H1 (cell line): ENCODE data around the gene MLLT6. TPM values are rescaled to one million over a fixed set of nuclear protein-coding genes. Genes with fewer than 3 reads are reported as not detected.
A peak's percentile ranks its signal among the peaks of the same experiment; 100 is the strongest.

Experiments used
- BCL11A ChIP-seq, 2 experiments: IDR thresholded peaks; one replicate each; pipeline ENCODE4 v1.6.1; 2011; ENCODE audit warnings: low read depth in 2 of 2, low read length in 2 of 2, mild to moderate bottlenecking in 2 of 2
- CHD1 ChIP-seq: IDR thresholded peaks from 2 replicates; pipeline ENCODE4 v1.6.1; 2012; ENCODE audit warnings: low read depth, low read length, improper control_type of control experiment
- EP300 ChIP-seq, 2 experiments: IDR thresholded peaks; 1 replicate in 1 of 2; 2 replicates in 1 of 2; pipeline ENCODE4 v1.6.1; 2011 to 2012; ENCODE audit warnings: low read depth in 2 of 2, low read length in 2 of 2, mild to moderate bottlenecking in 2 of 2, borderline replicate concordance in 1 of 2, inconsistent platforms in 1 of 2, moderate library complexity in 1 of 2
- FOSL1 ChIP-seq: IDR thresholded peaks from 2 replicates; pipeline ENCODE4 v1.6.1; 2011; ENCODE audit warnings: mild to moderate bottlenecking, low read depth, low read length, moderate library complexity; ENCODE audit not compliant: insufficient read depth
- GABPA ChIP-seq: IDR thresholded peaks from 2 replicates; pipeline ENCODE4 v1.6.1; 2011; ENCODE audit warnings: mild to moderate bottlenecking, low read length, moderate library complexity, borderline replicate concordance; ENCODE audit not compliant: insufficient read depth
- HDAC2 ChIP-seq, 2 experiments: fragments of 300-600 bp in 1 of 2; sonication (generic) in 1 of 2; IDR thresholded peaks; 2 replicates each; pipeline ENCODE4 v1.6.1; 2011 to 2012; ENCODE audit warnings: low read depth in 2 of 2, low read length in 2 of 2, mild to moderate bottlenecking in 2 of 2, moderate library complexity in 2 of 2, borderline replicate concordance in 1 of 2, inconsistent platforms in 1 of 2
- KDM1A ChIP-seq: fragments of 200-600, 300-600 bp; sonication (generic); IDR thresholded peaks from 2 replicates; pipeline ENCODE4 v1.7.1; 2016; ENCODE audit warnings: mild to moderate bottlenecking, low read length, borderline replicate concordance
- KDM4A ChIP-seq: IDR thresholded peaks from one replicate; pipeline ENCODE4 v1.7.1; 2012; ENCODE audit warnings: low read depth, mild to moderate bottlenecking, moderate library complexity, low read length, inconsistent platforms; ENCODE audit not compliant: severe bottlenecking
- MAX ChIP-seq: IDR thresholded peaks from 2 replicates; pipeline ENCODE4 v1.6.1; 2012; ENCODE audit warnings: inconsistent platforms
- NANOG ChIP-seq: IDR thresholded peaks from 2 replicates; pipeline ENCODE4 v1.6.1; 2011; ENCODE audit warnings: low read length, low read depth, mild to moderate bottlenecking, inconsistent platforms; ENCODE audit not compliant: insufficient read depth, poor library complexity, severe bottlenecking
- NRF1 ChIP-seq: IDR thresholded peaks from 2 replicates; pipeline ENCODE4 v1.6.1; 2011; ENCODE audit warnings: mild to moderate bottlenecking, low read depth, low read length, improper control_type of control experiment
- POLR2A ChIP-seq, 2 experiments: IDR thresholded peaks; 1 replicate in 1 of 2; 2 replicates in 1 of 2; pipeline ENCODE4 v1.6.1; 2011; ENCODE audit warnings: low read depth in 2 of 2, low read length in 2 of 2, mild to moderate bottlenecking in 2 of 2; ENCODE audit errors: control extremely low read depth in 1 of 2
- POLR2AphosphoS5 ChIP-seq: IDR thresholded peaks from 2 replicates; pipeline ENCODE4 v1.6.1; 2011; ENCODE audit warnings: low read depth, low read length
- POU5F1 ChIP-seq: IDR thresholded peaks from 2 replicates; pipeline ENCODE4 v1.6.1; 2011; ENCODE audit warnings: low read depth, mild to moderate bottlenecking, low read length, moderate library complexity
- RFX5 ChIP-seq: IDR thresholded peaks from 2 replicates; pipeline ENCODE4 v1.6.1; 2011; ENCODE audit warnings: low read depth, low read length, improper control_type of control experiment, borderline replicate concordance
- RNF2 ChIP-seq: fragments of 200-900, 300-1000 bp; sonication (generic); IDR thresholded peaks from 2 replicates; pipeline ENCODE4 v1.7.1; 2016; ENCODE audit warnings: borderline replicate concordance, low read depth, mild to moderate bottlenecking, antibody characterized with exemption, low read length; ENCODE audit not compliant: poor library complexity, severe bottlenecking; ENCODE audit errors: missing control alignments
- RXRA ChIP-seq: IDR thresholded peaks from 2 replicates; pipeline ENCODE4 v1.6.1; 2011; ENCODE audit warnings: low read depth, mild to moderate bottlenecking, low read length, moderate library complexity; ENCODE audit not compliant: insufficient read depth
- SIX5 ChIP-seq: IDR thresholded peaks from 2 replicates; pipeline ENCODE4 v1.6.1; 2011; ENCODE audit warnings: mild to moderate bottlenecking, low read depth, low read length
- TAF1 ChIP-seq: IDR thresholded peaks from 2 replicates; pipeline ENCODE4 v1.6.1; 2011; ENCODE audit warnings: mild to moderate bottlenecking, low read depth, low read length
- TBP ChIP-seq: IDR thresholded peaks from 2 replicates; pipeline ENCODE4 v1.6.1; 2011; ENCODE audit warnings: low read depth, low read length, improper control_type of control experiment
- TCF12 ChIP-seq: IDR thresholded peaks from 2 replicates; pipeline ENCODE4 v1.6.1; 2011; ENCODE audit warnings: low read depth, mild to moderate bottlenecking, low read length
- YY1 ChIP-seq: IDR thresholded peaks from 2 replicates; pipeline ENCODE4 v1.6.1; 2011; ENCODE audit warnings: low read depth, mild to moderate bottlenecking, low read length
- ZNF274 ChIP-seq: IDR thresholded peaks from 2 replicates; pipeline ENCODE4 v1.7.0; 2012; ENCODE audit warnings: low read length, borderline replicate concordance; ENCODE audit errors: extremely low read depth
- polyA plus RNA-seq, 7 experiments: library from polyadenylated mRNA; depleted of rRNA in 3 of 7; stranded (reverse) in 5 of 7; unstranded in 2 of 7; fragments of >200 nt in 5 of 7; fragments of 200-250 nt in 2 of 7; gene quantifications; 1 replicate in 5 of 7; 2 replicates in 1 of 7; 4 replicates in 1 of 7; pipeline versions ENCODE4 v1.2.1 to v1.2.3, GENCODE V29; 2011 to 2013; ENCODE audit warnings: missing spikeins in 2 of 7, mixed read lengths in 2 of 7
- total RNA-seq: library from RNA; stranded (reverse); fragmentation: NEBNext Ultra II Directional; extraction: Animal tissue kit (Norgen Biotek cat#: 25700); gene quantifications from 2 replicates; pipeline ENCODE4 v1.2.1, GENCODE V29; 2021

MLLT6 gene
- total and polyA plus RNA-seq, 2 of the 8 experiments (the other 6 are each of a cell fraction or from before 2014, with no cell fraction given), result 6.5 to 8.0 TPM

- TF ChIP-seq FOSL1, result 0 out of 2 replicates have a peak, but pooled peaks have one; percentile 51
- TF ChIP-seq CHD1, result no peak
- TF ChIP-seq POU5F1, result no peak
- TF ChIP-seq POLR2AphosphoS5, result peak; percentile 45; the same call in 1 of the 2 replicates
- TF ChIP-seq YY1, result no peak
- no peak for TF ChIP-seq RXRA
- no peak for TF ChIP-seq BCL11A (IDR thresholded peaks at IDR 0.05; ENCODE audit: low read depth in 2 of 2, low read length in 2 of 2)
- TF ChIP-seq RFX5, result no peak
- no peak for TF ChIP-seq EP300 (IDR thresholded peaks at IDR 0.05; ENCODE audit: borderline replicate concordance in 1 of 2, low read depth in 2 of 2, low read length in 2 of 2)
- TF ChIP-seq RNF2, result no peak
- TF ChIP-seq NRF1, result peak; percentile 41; the same call in 1 of the 2 replicates
- peak; percentile 26 for TF ChIP-seq KDM4A
- peak in 1 of 2 experiments; percentile 75; a peak in 1 of 3 replicates for TF ChIP-seq POLR2A (IDR thresholded peaks at IDR 0.05; ENCODE audit: control extremely low read depth in 1 of 2, low read depth in 2 of 2, low read length in 2 of 2)
- TF ChIP-seq HDAC2 (IDR thresholded peaks at IDR 0.05; ENCODE audit: borderline replicate concordance in 1 of 2, low read depth in 2 of 2, low read length in 2 of 2), result peak; percentile 38 to 46; a peak in 2 of 4 replicates
- TF ChIP-seq TCF12, result no peak
- peak; percentile 97 for TF ChIP-seq MAX
- TF ChIP-seq KDM1A, result no peak
- TF ChIP-seq ZNF274, result no peak
- TF ChIP-seq TAF1, result no peak; the same call in 1 of the 2 replicates
- peak; percentile 59 for TF ChIP-seq TBP
- no peak for TF ChIP-seq SIX5
- TF ChIP-seq NANOG, result no peak
- no peak for TF ChIP-seq GABPA
Measured at GRCh38 chr17:38752308-38753070, 47.4 kb downstream of the MLLT6 start, which contains the start of gene PSMB3 (continued).
